Heart left ventricle (tissue), 16 donors: ENCODE data around the gene CAP1. TPM values are rescaled to one million over a fixed set of nuclear protein-coding genes. Genes with fewer than 3 reads are reported as not detected.
A peak's percentile ranks its signal among the peaks of the same experiment; 100 is the strongest.

Source experiments
- ATAC-seq, 4 donors: fragments of 200-7000 bp; cut with Tn5 transposase; one replicate each; pipeline ENCODE4 v1.9.1; 2020 to 2022; ENCODE audit warnings: moderate library complexity in 4 of 4, mild to moderate bottlenecking in 3 of 4, moderate number of reproducible peaks in 1 of 4
- DNase-seq, 5 donors: peaks; one replicate each; pipeline ENCODE4 v3.0.0-alpha.2; 2020
- H3K27ac ChIP-seq, 12 donors: fragments of 200-600 bp; sonication (generic) in 4 of 12; one replicate each; pipeline versions ENCODE4 v1.5.0 to v1.8.0; 2016 to 2022; ENCODE audit warnings: mild to moderate bottlenecking in 2 of 12
- H3K27me3 ChIP-seq, 9 donors: fragments of 200-600 bp; sonication (generic) in 2 of 9; one replicate each; pipeline versions ENCODE4 v1.5.1 to v1.8.0; 2016 to 2022; ENCODE audit warnings: mild to moderate bottlenecking in 3 of 9
- H3K36me3 ChIP-seq, 9 donors: fragments of 200-600 bp; sonication (generic) in 2 of 9; one replicate each; pipeline versions ENCODE4 v1.5.0 to v1.8.0; 2018 to 2022; ENCODE audit warnings: mild to moderate bottlenecking in 2 of 9
- H3K4me1 ChIP-seq, 12 donors: fragments of 200-600 bp; sonication (generic) in 4 of 12; one replicate each; pipeline versions ENCODE4 v1.5.0 to v1.8.0; 2016 to 2022; ENCODE audit warnings: mild to moderate bottlenecking in 3 of 12
- H3K4me3 ChIP-seq, 12 donors: fragments of 200-600 bp; sonication (generic) in 4 of 12; one replicate each; pipeline versions ENCODE4 v1.5.0 to v1.8.0; 2017 to 2022; ENCODE audit warnings: mild to moderate bottlenecking in 9 of 12, moderate library complexity in 4 of 12
- H3K9me3 ChIP-seq, 12 donors: fragments of 200-600 bp; sonication (generic) in 4 of 12; one replicate each; pipeline versions ENCODE4 v1.5.0 to v1.8.0; 2016 to 2022; ENCODE audit warnings: mild to moderate bottlenecking in 1 of 12
- CTCF ChIP-seq, 12 donors: fragments of 200-600 bp; sonication (generic) in 4 of 12; IDR thresholded peaks; one replicate each; pipeline versions ENCODE4 v1.5.0 to v1.8.0; 2018 to 2022; ENCODE audit warnings: antibody characterized with exemption in 12 of 12, mild to moderate bottlenecking in 5 of 12
- POLR2A ChIP-seq, 2 donors: fragments of 450-650 bp; IDR thresholded peaks; one replicate each; pipeline ENCODE4 v1.6.1; 2017; ENCODE audit warnings: antibody characterized with exemption in 2 of 2, mild to moderate bottlenecking in 2 of 2, moderate library complexity in 2 of 2
- WGBS, 4 donors: extraction: QIAGEN DNeasy Blood & Tissue Kit in 2 of 4; methylation state at CpG; one replicate each; pipeline versions ENCODE4 v1.1.5 to v1.1.7; 2013 to 2018; 5-methylcytosine and 5-hydroxymethylcytosine counted together
- intact Hi-C, 10 donors: fragments of 100-400 bp; cut with DNase I; formaldehyde crosslinking; loops; one replicate each; pipeline versions ENCODE4 v1.11.1 to v1.14.2; 2022
- polyA plus RNA-seq, 2 donors: library from polyadenylated mRNA; stranded (reverse); fragments of 200-250 nt; gene quantifications; one replicate each; pipeline ENCODE4 v1.2.3, GENCODE V29; 2013
- total RNA-seq, 9 donors: library from RNA; depleted of rRNA in 2 of 9; stranded (reverse); fragments of >200 nt in 2 of 9; fragmentation: NEBNext Ultra II Directional in 3 of 9; extraction: Animal tissue kit (Norgen Biotek cat#: 25700) in 3 of 9; gene quantifications; one replicate each; pipeline versions ENCODE4 v1.1.0 to v1.2.4, GENCODE V29; 2016 to 2023
- donor health status: ischemic (EF 13 %, LVEDD 7.1; RV severe dilation, severe dysfunction).
- donor health status: healthy with polysubstance abuse.
- donor health status: DM: no; HTN: yes; CAD: no.
- donor health status: DM: no; HTN: no; CAD: no.
- donor health status: ischemic (EF 25% LVEDD 6.9; RV normal size, moderate dysfunction).
- donor health status: ischemic (EF 25% LVEDD 5.7; RV mildly dilated, moderate dysfunction).
- donor health status: healthy.
- donor health status: DM: yes; HTN: yes; CAD: no.
- donor health status: ischemic (EF 35%, LVEDD 5.7; RV mildly dilated, moderate dysfunction).
- donor health status: nonischemic (EF 11% LVEDD 7.7; RV severe dilation, severe dysfunction).
- donor health status: DM: yes; HTN: yes; CAD: no.
- donor health status: PGD.
- donor health status: ischemic (EF 29% LVEDD 5.4; RV normal size, mild dysfunction).
- donor health status: nonischemic (EF 23%, LVEDD 6.1; RV moderate dilation, normal function).

CAP1 gene
- total and polyA plus RNA-seq, 11 donors, result 23.8 to 249 (median 69.9) TPM

GRCh38 chr1:40053138-40053887, 12.8 kb downstream of the CAP1 start:
- Histone ChIP-seq H3K36me3 (peaks cover 0 to 68% (median 0%) of the 10 kb centered on the region in 9 donors), H3K27ac (peak overlapping the region in 4 of 12 donors; percentile 10 to 28 (median 16)), H3K4me1 (peaks cover 9 to 98% (median 56%) of the 10 kb centered on the region in 12 donors), H3K9me3 (no peaks in the 10 kb centered on the region), H3K27me3 (no peaks in the 10 kb centered on the region), H3K4me3 (no peak overlapping the region)
- DNase-seq, result peak in 2 of 5 donors; percentile 43 to 47
- intact Hi-C loops, result no loop called here
- peak in 1 of 4 donors; percentile 35 for ATAC-seq
- TF ChIP-seq CTCF (IDR thresholded peaks at IDR 0.05), result no peak
- TF ChIP-seq POLR2A (IDR thresholded peaks at IDR 0.05), result no peak
- WGBS, 4 donors, result 71 to 76% (median 74%) methylated on average over 11 of the region's 11 CpGs

DNA sequence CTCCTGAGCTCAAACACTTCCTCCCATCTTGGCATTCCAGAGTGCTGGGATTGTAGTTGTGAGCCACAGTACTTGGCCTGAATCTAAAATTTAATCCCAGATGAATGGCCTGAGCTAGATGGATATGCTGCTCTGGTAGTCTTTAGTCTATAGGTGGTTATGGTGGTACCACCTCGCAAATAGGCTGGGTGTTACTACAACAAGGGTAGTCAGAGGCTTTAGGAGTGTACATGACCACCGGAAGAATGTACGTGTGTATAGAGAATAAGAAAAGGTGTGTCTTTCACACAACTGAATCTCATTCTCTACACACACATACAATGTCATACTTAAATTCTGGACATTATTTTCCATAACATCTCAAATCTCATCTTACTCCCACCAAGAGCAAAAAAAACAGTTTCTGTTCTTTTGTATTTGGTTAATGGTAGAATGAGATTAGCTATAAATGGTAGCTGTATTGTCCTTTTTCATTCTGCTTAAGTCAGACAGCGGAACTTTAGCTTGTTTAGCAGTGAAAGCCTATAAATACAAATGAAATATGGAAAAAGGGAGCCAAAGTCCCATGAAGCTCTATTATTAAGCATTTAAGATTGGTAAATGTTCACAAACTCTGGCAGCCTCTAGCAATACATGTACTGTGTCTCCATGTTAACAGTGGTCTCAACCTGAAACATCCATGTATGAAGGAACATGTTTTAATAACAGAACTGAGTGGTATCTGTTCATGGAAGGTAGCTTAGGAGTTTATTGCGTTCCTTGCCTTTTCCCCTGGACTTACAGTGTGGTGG, 16.2 kb downstream of the CAP1 start:
- H3K27me3 ChIP-seq, result no peaks in the 10 kb centered on the region
- no peak for ATAC-seq
- no peak overlapping the region for H3K4me3 ChIP-seq
- 93 to 99% (median 96%) methylated on average over 5 of the region's 5 CpGs for WGBS, 4 donors
- peak overlapping the region in 4 of 12 donors; percentile 14 to 88 (median 24) for H3K27ac ChIP-seq
- H3K4me1 ChIP-seq, result peaks cover 14 to 100% (median 74%) of the 10 kb centered on the region in 12 donors
- peaks cover 0 to 71% (median 22%) of the 10 kb centered on the region in 9 donors for H3K36me3 ChIP-seq
- intact Hi-C loops, result no loop called here
- no peak for TF ChIP-seq POLR2A (IDR thresholded peaks at IDR 0.05)
- TF ChIP-seq CTCF (IDR thresholded peaks at IDR 0.05), result no peak
- no peaks in the 10 kb centered on the region for H3K9me3 ChIP-seq
- no peak for DNase-seq

- Histone ChIP-seq H3K4me3 (no peak overlapping the region), H3K4me1 (peaks cover 14 to 100% (median 71%) of the 10 kb centered on the region in 12 donors), H3K27me3 (no peaks in the 10 kb centered on the region), H3K9me3 (no peaks in the 10 kb centered on the region), H3K36me3 (peaks cover 0 to 71% (median 29%) of the 10 kb centered on the region in 9 donors), H3K27ac (peak overlapping the region in 6 of 12 donors; percentile 14 to 88 (median 59))
- TF ChIP-seq CTCF (IDR thresholded peaks at IDR 0.05) (no peak), POLR2A (IDR thresholded peaks at IDR 0.05) (no peak)
- 50 to 63% (median 55%) methylated on average over 1 of the region's 1 CpG for WGBS, 4 donors
- intact Hi-C loops, result loop anchor here in 2 of 10 donors (2.0 kb wide), 2 partner anchors 13 to 17 kb away; partner anchors contain the start of gene CAP1 (in 1 of the 2)
- DNase-seq, result no peak
- ATAC-seq, result no peak
Measured at GRCh38 chr1:40057310-40058030, 16.9 kb downstream of the CAP1 start.
